ENCODE data around the gene CRYGN. TPM values are rescaled to one million over a fixed set of nuclear protein-coding genes. Genes with fewer than 3 reads are reported as not detected.

The CRYGN gene
- total RNA-seq, 1 experiment from 2014 or later, result not detected

- in situ Hi-C loops (cut with HindIII; ENCODE audit: low sequenced_read_pairs), result no loop called here
- DNase-seq (ENCODE audit: low spot score), result no peak
Observed at GRCh38 chr7:151398446-151399304, 41.3 kb downstream of the CRYGN start.

GRCh38 chr7:151397026-151397425 lies 42.9 kb downstream of the CRYGN start:
- no peak for DNase-seq (ENCODE audit: low spot score)
- in situ Hi-C loops (cut with HindIII; ENCODE audit: low sequenced_read_pairs), result no loop called here

- in situ Hi-C loops (cut with HindIII; ENCODE audit: low sequenced_read_pairs), result no loop called here
- DNase-seq (ENCODE audit: low spot score), result no peak
Observed at GRCh38 chr7:151396328-151396970, 43.5 kb downstream of the CRYGN start.

- no peak for DNase-seq (ENCODE audit: low spot score)
- in situ Hi-C loops (cut with HindIII; ENCODE audit: low sequenced_read_pairs), result no loop called here
Observed at GRCh38 chr7:151395036-151395367, 44.9 kb downstream of the CRYGN start.

GRCh38 chr7:151394076-151395035 lies 45.6 kb downstream of the CRYGN start:
- DNase-seq (ENCODE audit: low spot score), result no peak
- in situ Hi-C loops (cut with HindIII; ENCODE audit: low sequenced_read_pairs), result no loop called here

- in situ Hi-C loops (cut with HindIII; ENCODE audit: low sequenced_read_pairs), result no loop called here
- DNase-seq (ENCODE audit: low spot score), result no peak
Observed at GRCh38 chr7:151393031-151393977, 46.6 kb downstream of the CRYGN start.

GRCh38 chr7:151392426-151392825 lies 47.5 kb downstream of the CRYGN start:
- in situ Hi-C loops (cut with HindIII; ENCODE audit: low sequenced_read_pairs), result no loop called here
- no peak for DNase-seq (ENCODE audit: low spot score)

- no peak for DNase-seq (ENCODE audit: low spot score)
- in situ Hi-C loops (cut with HindIII; ENCODE audit: low sequenced_read_pairs), result no loop called here
Observed at GRCh38 chr7:151392002-151392401, 47.9 kb downstream of the CRYGN start.

GRCh38 chr7:151391358-151391730 lies 48.6 kb downstream of the CRYGN start:
- in situ Hi-C loops (cut with HindIII; ENCODE audit: low sequenced_read_pairs), result no loop called here
- DNase-seq (ENCODE audit: low spot score), result no peak

GRCh38 chr7:151390598-151391357 lies 49.2 kb downstream of the CRYGN start:
- DNase-seq (ENCODE audit: low spot score), result no peak
- in situ Hi-C loops (cut with HindIII; ENCODE audit: low sequenced_read_pairs), result no loop called here

- no peak for DNase-seq (ENCODE audit: low spot score)
- in situ Hi-C loops (cut with HindIII; ENCODE audit: low sequenced_read_pairs), result no loop called here
Observed at GRCh38 chr7:151389768-151390597, 50.0 kb downstream of the CRYGN start.

GRCh38 chr7:151389096-151389767 lies 50.7 kb downstream of the CRYGN start:
- in situ Hi-C loops (cut with HindIII; ENCODE audit: low sequenced_read_pairs), result no loop called here
- DNase-seq (ENCODE audit: low spot score), result no peak

- in situ Hi-C loops (cut with HindIII; ENCODE audit: low sequenced_read_pairs), result no loop called here
- no peak for DNase-seq (ENCODE audit: low spot score)
Observed at GRCh38 chr7:151388430-151388829, 51.5 kb downstream of the CRYGN start.

GRCh38 chr7:151388007-151388297 lies 52.0 kb downstream of the CRYGN start:
- no peak for DNase-seq (ENCODE audit: low spot score)
- in situ Hi-C loops (cut with HindIII; ENCODE audit: low sequenced_read_pairs), result no loop called here

GRCh38 chr7:151387161-151388006 lies 52.6 kb downstream of the CRYGN start:
- in situ Hi-C loops (cut with HindIII; ENCODE audit: low sequenced_read_pairs), result no loop called here
- DNase-seq (ENCODE audit: low spot score), result no peak
